Upper lobe of right lung (tissue), 1 donor: Measurements from ENCODE around the gene PTMS. TPM values are rescaled to one million over a fixed set of nuclear protein-coding genes. Genes with fewer than 3 reads are reported as not detected.

Source experiments
- ATAC-seq: fragments of 200-7000 bp; cut with Tn5 transposase; one replicate; pipeline ENCODE4 v1.9.1; 2020; ENCODE audit warnings: mild to moderate bottlenecking, moderate library complexity
- DNase-seq: peaks from one replicate; pipeline ENCODE4 v3.0.0-alpha.2; 2020
- H3K27ac ChIP-seq: fragments of 200-600 bp; one replicate; pipeline ENCODE4 v1.8.0; 2022
- H3K27me3 ChIP-seq: fragments of 200-600 bp; one replicate; pipeline ENCODE4 v1.8.0; 2022; ENCODE audit warnings: mild to moderate bottlenecking
- H3K36me3 ChIP-seq: fragments of 200-600 bp; one replicate; pipeline ENCODE4 v1.8.0; 2022
- H3K4me1 ChIP-seq: fragments of 200-600 bp; one replicate; pipeline ENCODE4 v1.8.0; 2022
- H3K4me3 ChIP-seq: fragments of 200-600 bp; one replicate; pipeline ENCODE4 v1.8.0; 2022; ENCODE audit warnings: mild to moderate bottlenecking
- H3K9me3 ChIP-seq: fragments of 200-600 bp; one replicate; pipeline ENCODE4 v1.8.0; 2022
- CTCF ChIP-seq: fragments of 200-600 bp; IDR thresholded peaks from one replicate; pipeline ENCODE4 v1.8.0; 2022; ENCODE audit warnings: antibody characterized with exemption
- intact Hi-C: fragments of 100-400 bp; cut with DNase I; formaldehyde crosslinking; loops from one replicate; pipeline ENCODE4 v1.11.0; 2022
- total RNA-seq: library from RNA; stranded (reverse); fragmentation: NEBNext Ultra II Directional; extraction: Animal tissue kit (Norgen Biotek cat#: 25700); gene quantifications from one replicate; pipeline ENCODE4 v1.2.1, GENCODE V29; 2021
- donor health status: DM: no; HTN: yes; CAD: no; lungs with severe emphysema.

Gene PTMS
- total RNA-seq, 1 donor from 2014 or later, result 323 TPM

GRCh38 chr12:6780573-6780972, 14.4 kb downstream of the PTMS start:
- Histone ChIP-seq H3K27me3 (no peaks in the 10 kb centered on the region), H3K4me3 (no peak overlapping the region), H3K4me1 (peaks cover 10% of the 10 kb centered on the region), H3K36me3 (no peaks in the 10 kb centered on the region), H3K27ac (no peak overlapping the region), H3K9me3 (no peaks in the 10 kb centered on the region)
- intact Hi-C loops, result no loop called here
- no peak for DNase-seq
- ATAC-seq, result no peak
- TF ChIP-seq CTCF, result no peak

- intact Hi-C loops, result no loop called here
- Histone ChIP-seq H3K4me3 (no peak overlapping the region), H3K9me3 (no peaks in the 10 kb centered on the region), H3K27me3 (no peaks in the 10 kb centered on the region), H3K4me1 (peaks cover 15% of the 10 kb centered on the region), H3K36me3 (no peaks in the 10 kb centered on the region), H3K27ac (no peak overlapping the region)
- no peak for DNase-seq
- no peak for ATAC-seq
- TF ChIP-seq CTCF, result no peak
Measured at GRCh38 chr12:6782119-6782518, 16.0 kb downstream of the PTMS start.

- intact Hi-C loops, result no loop called here
- DNase-seq (no peak), ATAC-seq (no peak)
- no peaks in the 10 kb centered on the region for H3K9me3 ChIP-seq
- no peak overlapping the region for H3K27ac ChIP-seq
- no peaks in the 10 kb centered on the region for H3K36me3 ChIP-seq
- TF ChIP-seq CTCF, result no peak
- H3K4me3 ChIP-seq, result no peak overlapping the region
- peaks cover 20% of the 10 kb centered on the region for H3K4me1 ChIP-seq
- H3K27me3 ChIP-seq, result no peaks in the 10 kb centered on the region
Measured at GRCh38 chr12:6782850-6783566, 16.8 kb downstream of the PTMS start.

- H3K27me3 ChIP-seq, result no peaks in the 10 kb centered on the region
- ATAC-seq (no peak), DNase-seq (no peak)
- no peak overlapping the region for H3K4me3 ChIP-seq
- TF ChIP-seq CTCF, result no peak
- H3K27ac ChIP-seq, result no peak overlapping the region
- H3K36me3 ChIP-seq, result no peaks in the 10 kb centered on the region
- intact Hi-C loops, result no loop called here
- H3K4me1 ChIP-seq, result peaks cover 18% of the 10 kb centered on the region
- H3K9me3 ChIP-seq, result no peaks in the 10 kb centered on the region
Measured at GRCh38 chr12:6783828-6784227, 17.7 kb downstream of the PTMS start.

GRCh38 chr12:6784296-6784695, 18.1 kb downstream of the PTMS start:
- no peak for DNase-seq
- H3K4me3 ChIP-seq, result no peak overlapping the region
- intact Hi-C loops, result no loop called here
- no peak for TF ChIP-seq CTCF
- H3K9me3 ChIP-seq, result no peaks in the 10 kb centered on the region
- H3K36me3 ChIP-seq, result no peaks in the 10 kb centered on the region
- no peak overlapping the region for H3K27ac ChIP-seq
- H3K27me3 ChIP-seq, result no peaks in the 10 kb centered on the region
- no peak for ATAC-seq
- H3K4me1 ChIP-seq, result peaks cover 18% of the 10 kb centered on the region

GRCh38 chr12:6784761-6785160, 18.6 kb downstream of the PTMS start:
- Histone ChIP-seq H3K27me3 (no peaks in the 10 kb centered on the region), H3K4me1 (peaks cover 17% of the 10 kb centered on the region), H3K9me3 (no peaks in the 10 kb centered on the region), H3K36me3 (no peaks in the 10 kb centered on the region), H3K4me3 (no peak overlapping the region), H3K27ac (no peak overlapping the region)
- TF ChIP-seq CTCF, result no peak
- no peak for ATAC-seq
- DNase-seq, result no peak
- intact Hi-C loops, result no loop called here
